GM18505 (cell line): ENCODE data around the gene IGFALS.

ENCODE experiments used
- ATAC-seq: cut with Tn5 transposase; IDR thresholded peaks from one replicate; pipeline ENCODE4 v1.9.1; 2021; ENCODE audit not compliant: unreplicated experiment
- POLR2A ChIP-seq: IDR thresholded peaks from 4 replicates; pipeline ENCODE4 v1.6.1; 2011; ENCODE audit warnings: borderline replicate concordance; ENCODE audit not compliant: insufficient read depth, insufficient read length; ENCODE audit errors: extremely low read depth

The IGFALS gene

DNA sequence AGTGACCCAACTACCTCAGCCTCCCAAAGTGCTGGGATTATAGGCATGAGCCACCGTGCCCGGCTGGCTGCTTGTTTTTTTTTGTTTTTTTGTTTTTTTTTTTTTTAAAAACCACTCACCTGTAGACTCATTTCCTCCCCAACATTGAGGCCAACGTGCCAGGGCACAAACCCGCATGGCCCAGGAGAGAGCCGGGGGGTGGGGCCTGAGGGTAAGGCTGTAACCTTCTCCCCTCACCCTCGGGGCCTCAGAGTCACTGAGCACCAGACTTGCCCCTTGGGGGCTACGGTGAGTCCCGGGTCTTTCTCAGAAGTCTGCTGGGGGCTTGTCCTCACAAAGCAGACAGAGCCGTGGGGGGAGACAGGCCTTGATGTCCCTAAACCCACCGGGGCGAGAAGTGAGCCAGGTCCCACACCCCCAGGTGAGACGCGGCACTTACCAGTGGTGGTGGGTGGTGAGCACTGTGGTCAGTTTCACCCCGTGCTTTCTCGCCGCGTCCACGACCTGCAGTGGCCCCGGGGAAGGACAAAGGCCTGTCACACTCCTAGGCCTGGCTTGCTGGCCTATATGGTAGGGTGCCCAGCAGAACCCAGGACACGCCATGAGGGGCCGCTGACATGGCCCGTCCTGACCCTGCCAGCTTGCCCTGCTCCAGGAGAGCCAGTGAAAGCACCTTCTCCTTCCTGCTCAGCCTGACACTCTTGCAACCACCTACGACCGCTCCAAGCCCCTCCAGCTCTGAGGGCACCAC lies 28.5 kb upstream of the IGFALS start:
- no peak for TF ChIP-seq POLR2A
- ATAC-seq: no peak

DNA sequence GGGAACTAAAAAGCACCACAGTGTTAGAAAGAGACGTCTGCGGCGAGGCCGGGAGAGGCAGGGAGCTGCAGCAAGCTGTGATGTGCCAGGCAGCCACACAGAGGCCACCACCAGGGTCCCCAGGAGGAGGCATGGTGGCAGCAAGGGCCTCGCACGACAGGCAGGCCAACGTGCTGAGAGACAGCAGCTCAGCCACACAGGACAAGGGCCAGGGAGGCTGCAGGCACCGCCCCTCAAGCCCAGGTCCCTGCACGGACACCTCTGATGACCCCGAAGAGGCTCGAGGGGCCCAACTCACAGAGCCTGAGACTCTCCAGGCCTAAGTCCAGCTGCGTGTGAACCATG lies 27.4 kb upstream of the IGFALS start:
- ATAC-seq: no peak
- TF ChIP-seq POLR2A: no peak

DNA sequence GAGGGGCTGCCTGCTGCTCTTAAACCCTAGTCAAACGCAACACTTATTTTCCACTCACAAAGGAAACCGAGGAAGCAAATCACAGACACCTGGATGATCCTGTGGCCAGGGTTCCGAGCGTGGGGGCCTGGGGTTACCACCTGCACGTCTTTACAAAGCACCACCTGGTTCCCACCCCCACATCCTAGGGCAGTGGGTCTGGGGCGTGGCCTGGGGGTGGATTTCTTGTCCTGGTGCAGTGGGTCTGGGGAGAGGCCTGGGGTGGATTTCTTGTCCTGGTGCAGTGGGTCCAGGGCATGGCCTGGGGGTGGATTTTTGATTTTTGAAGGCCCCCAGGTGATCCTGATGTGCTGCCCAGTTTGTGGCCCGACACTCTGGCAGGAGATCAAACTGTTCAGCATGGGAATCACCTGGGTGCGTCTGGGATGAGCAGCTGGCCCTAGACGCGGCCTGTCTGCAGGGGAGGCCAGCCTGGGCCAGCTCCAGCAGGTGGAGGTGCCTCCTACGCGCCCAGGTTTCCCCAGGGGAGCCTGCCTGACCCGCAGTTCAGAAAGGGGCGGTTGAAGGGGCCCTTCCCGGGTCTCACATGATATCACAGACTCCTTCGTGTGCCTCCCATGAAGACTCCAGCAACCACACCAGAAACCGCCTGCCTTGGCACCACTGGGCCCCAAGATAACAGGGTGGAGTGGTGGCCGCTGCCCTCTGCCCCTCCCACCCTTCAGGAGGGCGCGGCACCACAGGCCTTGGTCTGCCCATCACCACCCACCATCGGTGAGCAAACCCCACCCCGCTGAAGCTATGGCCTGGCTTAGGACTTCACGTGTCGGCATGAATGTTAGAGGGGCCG lies 26.8 kb upstream of the IGFALS start:
- ATAC-seq: no peak
- TF ChIP-seq POLR2A: no peak

DNA sequence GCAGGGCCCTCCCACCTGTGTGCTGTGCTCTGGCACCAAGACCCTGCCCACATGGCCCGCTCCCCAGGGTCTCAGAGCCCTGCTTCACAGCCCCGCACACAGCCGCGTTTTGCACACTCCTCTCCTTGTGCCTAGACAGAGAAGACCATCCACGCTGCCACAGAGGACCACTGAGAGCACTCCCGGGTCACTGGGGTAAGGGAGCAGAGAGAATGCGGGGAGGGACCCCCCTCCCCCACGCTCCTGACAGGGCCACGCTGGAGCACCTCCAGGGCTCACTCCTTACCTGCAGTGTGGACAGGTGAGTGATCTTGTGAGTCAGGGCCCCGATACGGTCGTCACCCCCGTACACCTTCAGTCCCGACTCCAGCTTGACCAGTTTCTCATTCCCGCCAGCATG lies 26.1 kb upstream of the IGFALS start:
- no peak for ATAC-seq
- TF ChIP-seq POLR2A: no peak

DNA sequence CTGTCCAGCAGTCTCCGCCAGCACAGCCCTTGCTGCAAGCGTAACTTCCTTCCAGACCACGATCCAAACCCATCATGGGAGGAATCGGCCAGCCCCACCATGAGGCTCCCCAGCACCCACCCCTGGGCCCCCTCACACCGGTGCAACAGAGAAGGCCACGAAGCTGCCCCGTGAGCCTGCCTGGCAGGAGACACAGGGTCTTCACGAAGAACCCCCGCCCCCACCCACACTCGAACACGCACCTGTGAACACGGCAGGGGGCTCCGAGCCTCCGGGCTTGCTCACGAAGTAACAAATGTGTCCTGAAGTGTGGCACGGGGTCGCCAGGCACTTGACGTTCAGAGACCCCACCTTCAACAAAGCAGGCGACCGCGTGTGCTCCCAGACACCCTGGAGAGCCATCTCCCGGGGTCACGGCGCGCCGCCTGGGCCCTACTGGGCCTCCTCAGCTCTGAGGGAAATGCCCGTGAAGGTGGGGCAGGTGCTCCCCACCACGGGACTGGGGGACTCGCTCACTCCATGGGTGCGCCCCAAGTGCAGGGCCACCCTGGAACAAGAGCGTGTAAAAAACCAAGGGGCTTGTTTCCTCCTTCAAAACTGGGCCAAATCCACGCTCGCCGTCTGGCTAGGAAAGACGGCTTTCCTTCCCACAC lies 25.5 kb upstream of the IGFALS start:
- no peak for ATAC-seq
- no peak for TF ChIP-seq POLR2A

DNA sequence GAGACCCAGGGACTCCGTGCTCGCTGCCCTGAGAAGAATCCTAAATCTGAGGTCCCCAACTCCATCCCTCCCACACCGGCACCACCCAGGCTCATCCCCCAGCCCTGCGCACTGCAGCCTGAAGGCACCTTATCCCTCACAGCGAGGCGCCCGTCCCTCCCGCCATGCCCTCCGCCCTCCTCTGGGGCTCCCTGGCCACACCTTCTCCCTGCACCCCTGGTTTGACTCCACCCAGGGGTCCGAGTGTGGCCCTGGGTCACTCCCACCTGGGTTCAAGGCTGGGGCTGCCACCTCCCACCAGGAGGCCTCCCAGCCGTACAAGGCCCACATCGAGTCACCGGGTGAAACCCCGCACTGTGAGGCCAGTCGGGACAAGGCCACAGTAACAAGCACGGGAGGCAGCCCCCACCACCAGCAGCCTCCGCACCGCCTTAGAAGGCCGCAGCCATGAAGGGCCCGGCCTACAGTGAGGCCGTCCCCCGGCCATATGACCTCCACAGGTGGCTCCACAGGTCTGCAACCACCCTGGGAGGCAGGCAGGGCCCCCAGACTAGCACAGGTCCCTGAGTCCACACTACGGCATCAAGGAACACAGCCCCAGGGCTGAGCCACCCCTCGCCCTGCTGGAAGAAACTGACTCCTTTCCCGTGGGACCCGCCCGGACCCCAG lies 24.8 kb upstream of the IGFALS start:
- no peak for TF ChIP-seq POLR2A
- ATAC-seq: no peak

DNA sequence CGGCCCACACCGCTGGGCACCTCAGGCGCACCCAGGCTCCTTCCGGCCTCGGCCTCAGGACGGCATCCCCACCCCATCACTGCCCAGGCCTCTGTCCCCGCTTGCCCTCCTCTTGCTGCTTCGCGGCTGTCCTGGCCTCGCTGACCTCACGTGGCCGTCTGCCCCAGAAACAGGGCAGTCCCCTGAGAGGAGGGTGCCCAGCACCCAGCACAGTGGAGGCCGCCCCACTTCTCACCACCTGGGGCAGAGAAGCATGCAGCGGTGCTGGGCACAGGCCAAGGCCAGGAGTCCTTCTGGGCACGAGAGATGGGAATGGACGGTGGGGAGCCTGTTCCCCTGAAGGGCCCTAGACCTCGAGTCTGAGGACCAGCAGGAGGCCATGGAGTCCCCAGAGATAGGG lies 24.2 kb upstream of the IGFALS start:
- no peak for TF ChIP-seq POLR2A
- ATAC-seq: no peak

DNA sequence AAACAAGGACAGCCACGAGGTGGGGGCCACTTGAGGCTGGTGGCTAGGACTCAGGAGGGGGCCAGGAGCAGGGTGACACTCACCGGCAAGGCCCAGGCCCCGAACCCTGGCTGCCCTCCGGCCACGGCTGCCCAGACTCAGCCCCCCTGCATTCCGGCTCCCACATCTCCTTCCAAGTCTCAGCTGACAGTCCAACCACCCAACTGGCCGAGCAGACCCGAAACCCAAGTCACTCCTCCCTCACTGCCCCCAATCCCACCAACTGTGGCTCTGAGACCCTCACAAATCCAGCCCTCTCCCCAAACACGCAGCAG lies 23.7 kb upstream of the IGFALS start:
- no peak for ATAC-seq
- TF ChIP-seq POLR2A: no peak

DNA sequence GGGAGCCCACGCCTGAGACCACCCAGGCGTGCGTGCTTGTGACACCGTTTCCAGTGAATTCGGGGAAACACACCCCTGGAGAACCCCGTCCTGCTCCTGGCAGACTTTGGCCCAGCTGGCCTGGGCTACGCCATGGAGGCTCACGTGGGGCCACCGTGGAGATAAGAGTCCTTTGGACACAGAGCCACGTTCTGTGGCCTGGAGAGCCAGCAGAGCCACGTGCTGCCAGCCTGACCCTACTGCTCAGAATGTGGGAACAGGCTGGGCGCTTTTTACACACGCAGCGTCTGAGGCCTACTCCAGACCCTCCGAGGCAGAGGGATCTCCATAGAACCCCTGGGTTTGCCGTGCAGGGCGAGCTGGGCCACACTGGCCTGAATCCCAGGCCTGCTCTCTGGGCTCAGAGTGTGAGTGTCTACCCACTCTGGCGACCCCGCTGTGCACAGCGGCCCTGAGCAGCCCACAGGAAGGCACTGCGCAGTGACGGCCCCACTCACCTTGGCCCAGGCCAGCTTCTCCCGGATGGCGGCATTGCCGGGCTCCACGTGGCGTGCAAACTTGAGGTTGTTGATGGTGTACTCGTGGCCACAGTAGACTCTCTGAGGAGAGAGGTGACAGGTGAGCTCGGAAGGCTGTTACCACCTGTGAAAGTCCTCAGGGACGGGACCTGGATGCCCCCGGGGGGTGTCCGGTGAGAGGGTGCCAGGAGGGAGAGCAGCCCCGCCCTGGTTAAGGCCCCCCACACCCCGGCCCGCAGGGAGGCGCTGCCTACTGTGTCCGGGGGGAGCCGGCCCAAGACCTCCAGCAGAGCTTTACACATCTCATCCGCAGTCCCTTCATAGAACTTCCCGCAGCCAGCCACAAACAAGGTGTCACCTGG lies 23.1 kb upstream of the IGFALS start:
- ATAC-seq: no peak
- no peak for TF ChIP-seq POLR2A

DNA sequence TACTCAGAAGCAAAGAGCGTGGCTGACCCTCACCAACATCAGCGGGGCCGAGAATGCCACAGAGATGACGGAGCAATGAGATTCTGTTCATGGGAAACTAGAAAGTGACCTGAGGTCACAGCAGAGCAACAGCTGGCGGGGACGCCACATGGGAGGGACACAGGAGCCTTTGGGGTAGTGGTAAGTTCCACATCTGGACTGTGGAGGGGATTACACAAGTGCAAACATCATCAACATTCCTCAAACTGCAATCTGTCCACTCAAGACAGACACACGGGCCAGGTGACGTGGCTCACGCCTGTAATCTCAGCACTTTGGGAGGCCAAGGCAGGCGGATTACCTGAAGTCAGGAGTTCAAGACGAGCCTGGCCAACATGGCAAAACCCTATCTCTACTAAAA lies 22.0 kb upstream of the IGFALS start:
- TF ChIP-seq POLR2A: no peak
- ATAC-seq: no peak

DNA sequence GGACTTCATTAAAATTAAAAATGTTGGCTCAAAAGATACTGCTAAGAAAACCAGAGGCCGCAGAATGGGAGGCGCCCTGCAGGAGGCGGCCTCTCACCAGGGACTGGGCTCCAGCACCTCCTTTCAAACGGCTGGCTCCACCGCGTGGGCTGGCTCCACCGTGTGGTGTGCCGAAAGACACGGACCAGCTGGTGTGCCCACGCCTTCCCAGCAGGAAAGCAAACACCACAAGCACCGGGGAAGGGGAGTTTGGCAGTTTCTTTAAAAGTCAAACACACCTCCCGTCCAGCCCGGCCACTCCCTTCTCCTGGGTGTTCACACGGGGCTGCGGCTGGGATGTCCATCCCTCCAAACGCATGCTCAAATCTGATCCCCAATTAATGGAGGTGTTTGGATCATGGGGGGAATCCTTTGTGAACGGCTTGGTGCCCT lies 19.2 kb upstream of the IGFALS start:
- TF ChIP-seq POLR2A: no peak
- no peak for ATAC-seq

DNA sequence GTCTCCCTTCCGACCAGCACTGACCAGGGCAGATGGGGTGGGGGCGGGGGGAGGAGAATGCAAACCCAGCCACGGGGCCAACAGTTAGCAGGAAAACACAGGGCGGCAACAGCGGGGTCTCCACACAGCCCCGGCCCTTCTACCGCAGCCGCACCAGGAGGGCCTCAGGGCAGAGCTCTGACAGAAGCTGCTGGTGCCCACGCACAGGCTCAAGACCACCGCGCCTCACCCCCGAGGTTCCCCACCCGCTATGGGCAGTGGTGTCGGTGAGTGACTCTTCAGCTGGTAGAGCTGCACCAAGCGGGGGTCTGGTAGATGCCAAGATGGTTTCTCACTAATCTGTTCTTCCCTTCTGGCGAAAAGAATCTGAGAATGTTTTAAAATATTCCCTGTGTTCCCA lies 17.0 kb upstream of the IGFALS start:
- no peak for TF ChIP-seq POLR2A
- no peak for ATAC-seq
